Right atrium auricular region (tissue), 2 donors: ENCODE data around the gene MKS1. TPM values are rescaled to one million over a fixed set of nuclear protein-coding genes. Genes with fewer than 3 reads are reported as not detected.

ENCODE experiments used
- DNase-seq: peaks from one replicate; pipeline ENCODE4 v3.0.0-alpha.2; 2019; ENCODE audit warnings: low spot score
- H3K27ac ChIP-seq, 2 donors: fragments of 200-600 bp; sonication (generic); 1 replicate in 1 of 2; 2 replicates in 1 of 2; pipeline ENCODE4 v1.5.1; 2016 to 2019
- H3K27me3 ChIP-seq, 2 donors: fragments of 200-600 bp; sonication (generic); one replicate each; pipeline versions ENCODE4 v1.5.1 to v1.6.0; 2017 to 2019
- H3K36me3 ChIP-seq: fragments of 200-600 bp; sonication (generic); one replicate; pipeline ENCODE4 v1.5.1; 2016
- H3K4me1 ChIP-seq, 2 donors: fragments of 200-600 bp; sonication (generic); one replicate each; pipeline versions ENCODE4 v1.5.1 to v1.6.0; 2017 to 2019
- H3K4me3 ChIP-seq, 2 donors: fragments of 200-600 bp; sonication (generic); 1 replicate in 1 of 2; 2 replicates in 1 of 2; pipeline ENCODE4 v1.5.1; 2017 to 2019; ENCODE audit warnings: mild to moderate bottlenecking in 1 of 2, moderate library complexity in 1 of 2
- H3K9me3 ChIP-seq, 2 donors: fragments of 200-600 bp; sonication (generic); one replicate each; pipeline ENCODE4 v1.5.1; 2019
- CTCF ChIP-seq, 2 donors: fragments of 200-600 bp; sonication (generic); IDR thresholded peaks; one replicate each; pipeline ENCODE4 v1.5.1; 2019; ENCODE audit warnings: antibody characterized with exemption in 2 of 2
- total RNA-seq, 2 donors: library from RNA; depleted of rRNA; stranded (reverse); fragments of >200 nt; gene quantifications; one replicate each; pipeline ENCODE4 v1.1.0, GENCODE V29; 2016

MKS1 gene
- total RNA-seq, 2 donors from 2014 or later, result 4.8 to 6.4 TPM

DNA sequence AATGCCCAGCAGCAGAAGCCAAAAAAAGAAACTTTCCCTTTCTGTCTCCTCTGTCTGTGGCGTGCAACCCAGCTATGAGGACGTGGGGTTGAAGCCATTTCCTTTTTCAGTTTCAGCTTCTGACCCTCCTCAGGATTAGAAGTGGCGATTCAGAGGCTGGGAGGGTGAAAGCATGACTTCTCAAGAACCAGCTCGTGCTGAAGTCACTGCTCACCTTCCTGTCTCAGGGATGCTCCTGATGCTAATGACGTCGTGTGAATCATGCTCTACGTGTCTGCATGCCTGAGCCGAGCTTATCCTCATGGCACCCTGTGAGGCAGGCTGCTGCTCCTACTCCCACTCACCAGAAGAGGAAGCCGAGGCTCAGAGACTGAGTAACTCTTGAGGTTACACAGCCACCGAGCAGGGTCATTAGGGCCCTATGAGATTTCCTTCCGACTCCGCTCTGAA is 13.7 kb upstream of the MKS1 start:
- no peak for TF ChIP-seq CTCF (IDR thresholded peaks at IDR 0.05)
- Histone ChIP-seq H3K4me3 (no peak overlapping the region), H3K4me1 (no peaks in the 10 kb centered on the region), H3K36me3 (no peaks in the 10 kb centered on the region), H3K27ac (no peak overlapping the region), H3K9me3 (no peaks in the 10 kb centered on the region), H3K27me3 (no peaks in the 10 kb centered on the region)
- no peak for DNase-seq

- Histone ChIP-seq H3K36me3 (no peaks in the 10 kb centered on the region), H3K9me3 (no peaks in the 10 kb centered on the region), H3K4me1 (no peaks in the 10 kb centered on the region), H3K27ac (no peak overlapping the region), H3K4me3 (no peak overlapping the region), H3K27me3 (no peaks in the 10 kb centered on the region)
- no peak for TF ChIP-seq CTCF (IDR thresholded peaks at IDR 0.05)
- no peak for DNase-seq
Measured at GRCh38 chr17:58231641-58232040, 12.6 kb upstream of the MKS1 start.

- H3K4me1 ChIP-seq, result no peaks in the 10 kb centered on the region
- no peak for TF ChIP-seq CTCF (IDR thresholded peaks at IDR 0.05)
- H3K4me3 ChIP-seq, result no peak overlapping the region
- H3K36me3 ChIP-seq, result no peaks in the 10 kb centered on the region
- H3K27me3 ChIP-seq, result no peaks in the 10 kb centered on the region
- DNase-seq, result no peak
- no peaks in the 10 kb centered on the region for H3K9me3 ChIP-seq
- no peak overlapping the region for H3K27ac ChIP-seq
Measured at GRCh38 chr17:58229881-58230280, 10.8 kb upstream of the MKS1 start.

GRCh38 chr17:58229384-58229783 is 10.3 kb upstream of the MKS1 start:
- no peak for DNase-seq
- H3K4me3 ChIP-seq, result no peak overlapping the region
- no peaks in the 10 kb centered on the region for H3K36me3 ChIP-seq
- no peak for TF ChIP-seq CTCF (IDR thresholded peaks at IDR 0.05)
- no peak overlapping the region for H3K27ac ChIP-seq
- no peaks in the 10 kb centered on the region for H3K27me3 ChIP-seq
- H3K4me1 ChIP-seq, result no peaks in the 10 kb centered on the region
- H3K9me3 ChIP-seq, result no peaks in the 10 kb centered on the region

DNA sequence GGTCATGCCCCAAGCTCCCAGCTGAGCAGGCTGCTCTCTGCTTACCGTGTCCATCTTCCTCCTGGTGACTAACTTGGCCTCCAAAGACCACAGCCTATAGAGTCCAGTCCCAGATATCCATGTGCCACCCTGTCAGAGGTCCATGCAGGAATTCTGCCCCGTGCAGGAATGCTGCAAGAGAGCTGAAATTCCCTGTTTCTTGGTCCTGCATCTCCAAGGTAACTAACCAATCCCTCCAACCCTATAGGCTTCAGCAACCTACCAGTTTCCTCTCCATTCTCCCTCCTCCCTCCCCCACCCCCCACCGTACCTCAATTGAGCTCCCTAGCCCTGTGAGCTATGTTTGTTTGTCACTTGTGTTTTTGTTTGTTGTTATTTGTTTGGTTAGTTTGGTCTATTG is 9.6 kb upstream of the MKS1 start:
- no peaks in the 10 kb centered on the region for H3K4me1 ChIP-seq
- no peaks in the 10 kb centered on the region for H3K36me3 ChIP-seq
- H3K4me3 ChIP-seq, result no peak overlapping the region
- DNase-seq, result no peak
- no peaks in the 10 kb centered on the region for H3K27me3 ChIP-seq
- no peak overlapping the region for H3K27ac ChIP-seq
- TF ChIP-seq CTCF (IDR thresholded peaks at IDR 0.05), result no peak
- H3K9me3 ChIP-seq, result no peaks in the 10 kb centered on the region

DNA sequence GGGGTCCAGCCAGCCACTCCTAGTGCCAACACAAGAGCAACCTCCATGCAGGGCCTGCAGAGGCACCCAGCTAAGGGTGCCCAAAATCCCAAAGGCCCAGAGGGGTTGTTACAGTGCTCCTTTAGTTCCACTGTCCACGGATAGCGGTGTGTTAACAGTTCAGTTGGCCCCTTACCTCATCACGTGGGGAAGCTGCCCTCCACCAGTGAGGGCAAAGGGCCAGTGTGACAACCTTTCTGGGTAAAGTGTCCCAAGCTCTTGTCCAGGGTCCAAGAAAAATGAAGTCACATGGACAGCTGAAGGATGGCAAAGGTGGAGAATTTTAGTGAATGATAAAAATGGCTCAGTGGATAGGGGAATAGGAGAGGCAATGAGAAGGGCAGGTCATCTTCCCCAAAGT is 8.7 kb upstream of the MKS1 start:
- DNase-seq, result no peak
- no peaks in the 10 kb centered on the region for H3K27me3 ChIP-seq
- no peak overlapping the region for H3K27ac ChIP-seq
- no peak overlapping the region for H3K4me3 ChIP-seq
- TF ChIP-seq CTCF (IDR thresholded peaks at IDR 0.05), result no peak
- no peaks in the 10 kb centered on the region for H3K36me3 ChIP-seq
- H3K9me3 ChIP-seq, result no peaks in the 10 kb centered on the region
- no peaks in the 10 kb centered on the region for H3K4me1 ChIP-seq
